ENCODE data around the gene SNED1.

Gene SNED1

DNA sequence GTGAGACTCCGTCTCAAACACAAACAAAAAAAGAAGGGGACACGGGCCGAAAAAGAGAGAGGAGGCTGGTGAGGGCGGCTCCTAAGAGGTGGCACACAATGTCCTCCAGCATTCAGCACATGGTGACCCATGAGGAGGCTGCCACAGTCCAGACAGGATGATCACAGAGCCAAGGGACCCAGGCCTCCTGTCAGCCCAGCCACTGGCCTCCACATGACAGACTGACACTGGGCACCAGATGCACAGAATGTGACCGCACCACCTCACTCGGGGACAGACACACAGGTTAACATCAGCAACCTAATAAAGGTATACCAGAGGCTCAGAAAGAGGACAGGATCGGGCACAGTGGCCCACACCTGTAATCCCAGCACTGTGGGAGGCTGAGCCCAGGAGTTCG, 129.8 kb downstream of the SNED1 start:
- no peak overlapping the region for H3K4me3 ChIP-seq (ENCODE audit: low read length)
- no peak for DNase-seq (ENCODE audit: low read depth)
- TF ChIP-seq, protein P1, sequence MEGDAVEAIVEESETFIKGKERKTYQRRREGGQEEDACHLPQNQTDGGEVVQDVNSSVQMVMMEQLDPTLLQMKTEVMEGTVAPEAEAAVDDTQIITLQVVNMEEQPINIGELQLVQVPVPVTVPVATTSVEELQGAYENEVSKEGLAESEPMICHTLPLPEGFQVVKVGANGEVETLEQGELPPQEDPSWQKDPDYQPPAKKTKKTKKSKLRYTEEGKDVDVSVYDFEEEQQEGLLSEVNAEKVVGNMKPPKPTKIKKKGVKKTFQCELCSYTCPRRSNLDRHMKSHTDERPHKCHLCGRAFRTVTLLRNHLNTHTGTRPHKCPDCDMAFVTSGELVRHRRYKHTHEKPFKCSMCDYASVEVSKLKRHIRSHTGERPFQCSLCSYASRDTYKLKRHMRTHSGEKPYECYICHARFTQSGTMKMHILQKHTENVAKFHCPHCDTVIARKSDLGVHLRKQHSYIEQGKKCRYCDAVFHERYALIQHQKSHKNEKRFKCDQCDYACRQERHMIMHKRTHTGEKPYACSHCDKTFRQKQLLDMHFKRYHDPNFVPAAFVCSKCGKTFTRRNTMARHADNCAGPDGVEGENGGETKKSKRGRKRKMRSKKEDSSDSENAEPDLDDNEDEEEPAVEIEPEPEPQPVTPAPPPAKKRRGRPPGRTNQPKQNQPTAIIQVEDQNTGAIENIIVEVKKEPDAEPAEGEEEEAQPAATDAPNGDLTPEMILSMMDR (conservative IDR thresholded peaks at IDR 0.05; ENCODE audit: low read depth, low read length), result no peak

- H3K4me3 ChIP-seq (ENCODE audit: low read length), result no peak overlapping the region
- TF ChIP-seq, protein P1 (conservative IDR thresholded peaks at IDR 0.05; ENCODE audit: low read depth, low read length), result no peak
- no peak for DNase-seq (ENCODE audit: low read depth)
Measured at GRCh38 chr2:241129086-241129871, 130.9 kb downstream of the SNED1 start.

GRCh38 chr2:241130316-241130715, 131.9 kb downstream of the SNED1 start:
- no peak overlapping the region for H3K4me3 ChIP-seq (ENCODE audit: low read length)
- no peak for DNase-seq (ENCODE audit: low read depth)
- TF ChIP-seq, protein P1 (conservative IDR thresholded peaks at IDR 0.05; ENCODE audit: low read depth, low read length), result no peak

- TF ChIP-seq, protein P1 (conservative IDR thresholded peaks at IDR 0.05; ENCODE audit: low read depth, low read length), result no peak
- DNase-seq (ENCODE audit: low read depth), result no peak
- H3K4me3 ChIP-seq (ENCODE audit: low read length), result no peak overlapping the region
Measured at GRCh38 chr2:241131531-241131930, 133.1 kb downstream of the SNED1 start.

GRCh38 chr2:241132538-241133435, 134.4 kb downstream of the SNED1 start:
- DNase-seq (ENCODE audit: low read depth), result no peak
- no peak overlapping the region for H3K4me3 ChIP-seq (ENCODE audit: low read length)
- TF ChIP-seq, protein P1 (conservative IDR thresholded peaks at IDR 0.05; ENCODE audit: low read depth, low read length), result no peak

GRCh38 chr2:241133436-241133820, 135.0 kb downstream of the SNED1 start:
- no peak overlapping the region for H3K4me3 ChIP-seq (ENCODE audit: low read length)
- no peak for DNase-seq (ENCODE audit: low read depth)
- TF ChIP-seq, protein P1 (conservative IDR thresholded peaks at IDR 0.05; ENCODE audit: low read depth, low read length), result no peak
